AG09319 (cell line): ENCODE measurements around the gene TRIP12.
A peak's percentile ranks its signal among the peaks of the same experiment; 100 is the strongest.
"Not testable (repeated sequence)": the region's sequence is repeated elsewhere in the genome, so short reads cannot be mapped to it uniquely, and the experiment has no call there.

ENCODE experiments used
- DNase-seq: peaks from one replicate; pipeline ENCODE4 v3.0.0-alpha.2; 2010; ENCODE audit warnings: low read depth; ENCODE audit errors: extremely low read depth
- TF ChIP-seq, protein P1 (sequence below): IDR thresholded peaks from 2 replicates; pipeline ENCODE4 v1.5.1; 2011; ENCODE audit warnings: low read depth, mild to moderate bottlenecking, inconsistent platforms, low read length, moderate library complexity

The TRIP12 gene

DNA sequence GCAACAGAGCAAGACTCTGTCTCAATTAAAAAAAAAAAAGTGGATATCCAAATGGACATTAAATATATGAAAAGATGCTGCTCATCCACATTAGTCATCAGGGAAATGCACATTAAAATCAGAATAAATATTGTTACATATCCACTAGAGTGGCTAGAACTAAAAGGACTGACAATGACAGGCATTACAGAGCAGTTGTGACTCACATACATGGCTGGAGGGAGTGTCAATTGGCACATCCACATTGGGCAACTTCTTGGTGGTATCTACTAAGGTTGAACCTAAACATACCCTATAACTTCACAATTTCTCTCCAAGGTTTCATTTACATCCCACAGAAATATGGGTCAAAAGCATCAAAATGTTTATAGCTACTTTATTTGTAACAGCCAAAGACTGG, 193.4 kb downstream of the TRIP12 start:
- no peak for DNase-seq
- TF ChIP-seq, protein P1, sequence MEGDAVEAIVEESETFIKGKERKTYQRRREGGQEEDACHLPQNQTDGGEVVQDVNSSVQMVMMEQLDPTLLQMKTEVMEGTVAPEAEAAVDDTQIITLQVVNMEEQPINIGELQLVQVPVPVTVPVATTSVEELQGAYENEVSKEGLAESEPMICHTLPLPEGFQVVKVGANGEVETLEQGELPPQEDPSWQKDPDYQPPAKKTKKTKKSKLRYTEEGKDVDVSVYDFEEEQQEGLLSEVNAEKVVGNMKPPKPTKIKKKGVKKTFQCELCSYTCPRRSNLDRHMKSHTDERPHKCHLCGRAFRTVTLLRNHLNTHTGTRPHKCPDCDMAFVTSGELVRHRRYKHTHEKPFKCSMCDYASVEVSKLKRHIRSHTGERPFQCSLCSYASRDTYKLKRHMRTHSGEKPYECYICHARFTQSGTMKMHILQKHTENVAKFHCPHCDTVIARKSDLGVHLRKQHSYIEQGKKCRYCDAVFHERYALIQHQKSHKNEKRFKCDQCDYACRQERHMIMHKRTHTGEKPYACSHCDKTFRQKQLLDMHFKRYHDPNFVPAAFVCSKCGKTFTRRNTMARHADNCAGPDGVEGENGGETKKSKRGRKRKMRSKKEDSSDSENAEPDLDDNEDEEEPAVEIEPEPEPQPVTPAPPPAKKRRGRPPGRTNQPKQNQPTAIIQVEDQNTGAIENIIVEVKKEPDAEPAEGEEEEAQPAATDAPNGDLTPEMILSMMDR = no peak

DNA sequence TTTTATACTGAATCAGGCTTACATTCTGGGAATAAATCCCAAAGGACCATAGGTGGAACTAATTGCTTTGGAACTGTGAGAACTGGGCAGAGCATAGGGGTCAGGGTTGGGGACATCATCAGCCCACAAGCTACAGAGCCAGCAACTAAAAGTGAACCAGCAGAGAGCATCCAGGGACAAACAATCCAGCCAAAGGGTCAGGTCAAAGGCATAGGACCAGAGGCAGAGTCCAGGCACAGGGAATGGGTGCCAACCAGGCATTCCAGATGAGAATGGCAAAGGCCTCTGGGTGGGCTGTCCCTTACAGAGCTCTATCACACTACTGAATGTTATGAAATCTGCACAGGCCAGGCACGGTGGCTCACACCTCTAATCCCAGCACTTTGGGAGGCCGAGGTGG, 195.2 kb downstream of the TRIP12 start:
- no peak for DNase-seq
- TF ChIP-seq, protein P1 = no peak

DNA sequence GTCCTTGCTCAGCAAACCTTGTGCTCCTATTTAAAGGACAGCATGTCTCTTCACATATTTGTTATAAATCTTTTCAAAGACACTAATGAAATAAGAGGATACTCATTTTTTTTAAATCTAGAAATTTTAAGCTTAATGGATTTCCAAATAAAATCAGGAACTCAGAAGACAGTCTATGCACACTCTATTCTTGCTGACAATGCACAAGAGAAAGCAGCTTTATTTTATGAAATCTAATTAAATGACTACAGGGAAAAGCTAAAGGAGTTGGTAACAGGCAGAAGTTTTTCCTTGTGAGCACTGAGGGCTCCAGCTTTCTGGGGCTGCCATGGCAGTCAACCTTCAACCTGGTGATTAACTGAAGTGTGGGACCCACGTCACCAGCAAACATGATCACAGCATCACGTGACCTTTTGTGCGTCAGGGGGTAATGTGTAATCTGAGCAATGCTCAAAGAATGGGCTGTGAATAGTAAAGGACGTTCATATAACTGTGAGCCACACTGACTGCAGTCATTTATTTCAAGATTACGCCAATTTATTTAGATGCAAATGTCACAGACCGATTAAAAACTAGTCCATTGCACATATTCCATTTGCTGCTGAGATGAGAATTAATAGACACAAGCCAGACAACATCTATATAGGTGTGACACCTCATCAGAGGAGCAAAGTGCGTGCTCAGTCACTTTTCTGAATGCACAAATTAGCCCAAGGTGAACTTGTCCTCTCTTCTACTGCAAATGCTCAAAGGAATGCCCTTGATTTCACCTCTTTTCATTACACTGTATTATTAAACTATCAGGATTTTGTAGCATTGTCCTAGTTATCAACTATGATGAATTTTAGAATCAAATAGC, 195.9 kb downstream of the TRIP12 start:
- DNase-seq = peak; percentile 7
- TF ChIP-seq, protein P1 = no peak

DNA sequence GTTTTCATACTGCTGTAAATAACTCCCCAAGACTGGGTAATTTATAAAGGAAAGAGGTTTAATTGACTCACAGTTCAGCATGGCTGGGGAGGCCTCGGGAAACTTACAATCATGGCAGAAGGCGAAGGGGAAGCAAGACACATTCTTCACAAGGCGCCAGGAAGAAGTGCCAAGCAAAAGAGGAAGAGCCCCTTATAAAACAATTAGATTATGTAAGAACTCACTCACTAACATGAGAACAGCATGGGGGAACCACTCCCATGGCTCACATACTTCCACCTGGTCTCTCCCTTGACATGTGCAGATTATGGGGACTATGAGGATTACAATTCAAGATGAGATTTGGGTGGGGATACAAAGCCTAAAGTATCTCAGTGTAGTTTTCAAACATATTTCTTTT, 198.6 kb downstream of the TRIP12 start:
- DNase-seq = not testable (repeated sequence)

DNA sequence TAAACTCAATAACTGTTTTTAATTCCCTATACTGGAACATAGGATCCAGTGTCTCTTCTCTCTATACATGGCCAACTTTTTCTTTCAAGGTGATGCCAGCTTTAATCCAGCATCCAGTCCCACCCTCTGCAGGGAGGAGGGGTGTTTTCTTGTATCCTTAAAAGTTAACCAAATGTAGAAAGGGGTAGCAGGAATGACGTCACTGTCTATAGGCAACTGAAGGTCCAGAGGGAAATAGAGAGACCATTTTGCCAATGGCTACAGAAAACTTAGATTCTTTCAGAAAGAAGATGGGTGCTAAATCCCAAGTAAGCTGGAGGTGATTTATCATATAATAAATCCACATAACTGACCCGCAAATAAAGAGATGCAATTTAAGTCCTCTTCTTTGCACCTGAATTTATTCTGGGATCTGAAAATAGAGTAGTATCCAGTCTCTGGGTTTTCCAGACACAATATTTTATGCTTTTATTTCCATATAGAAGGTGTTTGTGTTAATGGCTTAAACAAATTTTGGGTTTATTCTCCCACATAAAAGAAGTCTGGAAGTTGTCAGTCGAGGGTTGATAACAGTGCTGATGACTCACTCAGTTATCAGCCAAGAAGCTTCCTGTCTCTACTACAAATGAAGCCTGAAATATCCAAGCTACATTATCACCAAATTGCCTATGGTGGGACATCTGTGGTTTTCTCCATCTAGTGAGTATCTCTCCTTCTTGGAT, 201.7 kb downstream of the TRIP12 start:
- TF ChIP-seq, protein P1 = no peak
- no peak for DNase-seq

DNA sequence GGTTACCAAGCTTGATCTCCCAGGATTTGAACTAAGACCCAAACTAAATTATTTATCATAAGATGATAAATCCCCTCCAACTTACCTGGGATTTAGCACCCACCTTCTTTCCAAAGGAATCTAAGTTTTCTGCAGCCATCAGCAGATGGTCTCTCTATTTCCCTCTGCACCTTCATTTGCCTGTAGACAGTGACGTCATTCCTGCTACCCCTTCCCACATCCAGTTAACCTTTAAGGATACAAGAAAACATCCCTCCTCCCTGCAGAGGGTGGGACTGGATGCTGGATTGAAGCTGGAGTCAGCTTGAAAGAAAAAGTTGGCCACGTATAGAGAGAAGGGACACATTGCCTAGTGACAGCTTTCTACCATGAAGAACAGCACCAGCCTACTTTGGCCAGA, 203.8 kb downstream of the TRIP12 start:
- no peak for DNase-seq
- TF ChIP-seq, protein P1 = no peak

DNA sequence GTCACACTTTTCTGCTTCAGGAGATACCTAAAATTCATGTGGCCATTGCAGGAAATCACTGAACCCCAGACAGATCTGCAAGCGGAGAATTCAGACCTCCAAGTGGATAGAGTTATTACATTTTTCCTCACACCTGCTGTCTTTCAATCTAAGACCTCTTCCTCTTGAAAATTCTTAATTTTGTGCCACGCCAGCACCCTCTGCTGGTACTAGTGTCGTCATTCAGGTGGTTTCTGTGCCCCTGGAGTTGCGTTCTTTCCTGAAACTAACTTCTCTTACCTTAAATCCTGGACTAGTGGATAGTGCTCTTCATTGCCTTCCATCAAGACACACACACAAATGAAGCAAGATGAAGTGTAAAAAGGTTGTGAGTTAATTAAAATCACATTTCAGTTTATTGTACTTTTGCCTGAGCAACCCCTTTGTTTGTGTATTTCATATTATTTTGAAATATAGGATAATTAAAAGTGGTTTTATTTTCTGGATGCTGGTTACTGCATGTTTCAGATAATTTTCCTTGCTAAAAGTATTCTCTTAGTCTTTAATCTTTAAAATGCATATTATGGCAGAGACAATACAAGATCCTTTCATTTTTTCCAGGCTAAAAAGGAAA, 205.8 kb downstream of the TRIP12 start:
- DNase-seq = no peak

More for the DNA sequence above, 205.8 kb downstream of the TRIP12 start:
- TF ChIP-seq, protein P1 = peak; percentile 18
